Activated T-cell treated with anti-CD3 and anti-CD28 coated beads for 4 hours (primary cell): ENCODE results near the gene DEAF1.
A peak's percentile ranks its signal among the peaks of the same experiment; 100 is the strongest.
"Not testable (repeated sequence)": the region's sequence is repeated elsewhere in the genome, so short reads cannot be mapped to it uniquely, and the experiment has no call there.

Source experiments
- DNase-seq: peaks from one replicate; pipeline ENCODE4 v3.0.0-alpha.2; 2020

DEAF1 gene

GRCh38 chr11:678297-678696, 16.7 kb downstream of the DEAF1 start:
- no peak for DNase-seq

DNA sequence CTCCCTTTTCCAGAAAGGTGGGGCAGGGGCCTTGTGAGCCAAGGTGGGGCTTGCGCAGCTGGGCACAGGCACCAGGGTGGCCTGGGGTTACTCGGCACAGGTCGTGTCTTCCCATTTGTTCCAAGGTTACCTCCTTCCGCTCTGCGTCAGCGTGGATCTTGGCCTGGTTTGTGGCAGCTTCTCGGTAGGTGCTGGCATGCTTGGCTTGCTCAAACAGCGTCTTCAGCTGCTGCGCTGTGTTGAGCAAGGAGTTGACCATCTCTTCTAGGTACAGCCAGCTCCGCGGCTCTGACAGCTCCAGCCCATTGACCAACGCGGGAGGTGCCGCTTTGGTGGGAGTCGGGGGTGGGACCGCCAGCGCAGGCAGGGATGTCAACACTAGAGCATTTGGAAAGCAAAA, 20.6 kb downstream of the DEAF1 start:
- DNase-seq, result no peak

GRCh38 chr11:673866-674265, 21.2 kb downstream of the DEAF1 start:
- no peak for DNase-seq

DNA sequence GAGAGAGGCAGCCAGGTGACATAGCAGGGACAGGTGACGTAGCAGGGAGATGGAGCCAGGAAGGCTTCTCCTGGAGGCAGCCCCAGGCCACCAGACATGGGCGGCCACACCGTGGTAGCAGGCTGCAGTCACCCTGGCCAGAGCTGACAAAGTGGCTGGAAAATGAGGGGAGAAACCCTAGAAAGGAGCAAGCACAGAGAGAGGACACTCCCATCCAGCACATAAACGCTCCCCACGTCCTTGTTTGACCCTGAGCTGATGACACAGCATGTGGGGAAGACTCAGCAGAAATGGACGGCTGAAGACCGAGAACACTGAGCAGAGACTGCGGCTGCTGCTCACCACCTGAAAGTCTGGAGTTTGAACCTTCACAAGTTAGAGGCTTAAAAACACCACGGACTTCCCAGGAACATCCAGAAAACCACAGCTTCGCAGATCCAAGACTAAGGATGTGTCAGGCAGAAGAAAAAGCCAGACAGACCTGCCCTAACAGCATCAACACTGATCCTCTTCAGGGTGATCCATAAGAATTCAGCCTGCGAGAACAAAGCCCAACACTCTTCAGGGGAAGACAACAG, 29.2 kb downstream of the DEAF1 start:
- DNase-seq, result no peak

GRCh38 chr11:665062-665703, 29.8 kb downstream of the DEAF1 start:
- no peak for DNase-seq

DNA sequence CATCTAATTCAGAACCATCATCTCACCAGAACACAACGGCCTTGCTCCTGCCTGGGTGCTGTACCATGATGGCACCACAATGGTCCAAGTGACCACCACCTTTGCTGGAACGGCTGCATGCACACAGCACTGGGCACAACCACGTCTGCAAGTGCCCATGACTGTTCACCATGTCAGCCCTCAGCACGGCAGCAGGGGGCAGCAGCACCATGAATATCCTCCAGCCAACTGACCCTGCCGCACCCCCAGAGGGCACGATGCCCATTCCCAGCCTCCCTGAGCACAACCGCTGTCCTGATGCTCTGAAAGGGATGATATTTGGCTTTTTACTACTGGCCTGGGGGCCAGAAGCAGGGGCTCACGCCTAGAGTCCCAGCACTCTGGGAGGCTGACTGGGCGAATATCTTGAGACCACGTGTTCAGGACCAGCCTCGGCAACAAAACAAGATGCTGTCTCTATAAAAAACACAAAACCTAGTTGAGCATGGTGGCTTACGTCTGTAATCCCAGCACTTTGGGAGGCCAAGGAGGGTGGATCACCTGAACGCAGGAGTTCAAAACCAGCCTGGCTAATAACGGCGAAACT, 32.2 kb downstream of the DEAF1 start:
- DNase-seq, result peak; percentile 14

DNA sequence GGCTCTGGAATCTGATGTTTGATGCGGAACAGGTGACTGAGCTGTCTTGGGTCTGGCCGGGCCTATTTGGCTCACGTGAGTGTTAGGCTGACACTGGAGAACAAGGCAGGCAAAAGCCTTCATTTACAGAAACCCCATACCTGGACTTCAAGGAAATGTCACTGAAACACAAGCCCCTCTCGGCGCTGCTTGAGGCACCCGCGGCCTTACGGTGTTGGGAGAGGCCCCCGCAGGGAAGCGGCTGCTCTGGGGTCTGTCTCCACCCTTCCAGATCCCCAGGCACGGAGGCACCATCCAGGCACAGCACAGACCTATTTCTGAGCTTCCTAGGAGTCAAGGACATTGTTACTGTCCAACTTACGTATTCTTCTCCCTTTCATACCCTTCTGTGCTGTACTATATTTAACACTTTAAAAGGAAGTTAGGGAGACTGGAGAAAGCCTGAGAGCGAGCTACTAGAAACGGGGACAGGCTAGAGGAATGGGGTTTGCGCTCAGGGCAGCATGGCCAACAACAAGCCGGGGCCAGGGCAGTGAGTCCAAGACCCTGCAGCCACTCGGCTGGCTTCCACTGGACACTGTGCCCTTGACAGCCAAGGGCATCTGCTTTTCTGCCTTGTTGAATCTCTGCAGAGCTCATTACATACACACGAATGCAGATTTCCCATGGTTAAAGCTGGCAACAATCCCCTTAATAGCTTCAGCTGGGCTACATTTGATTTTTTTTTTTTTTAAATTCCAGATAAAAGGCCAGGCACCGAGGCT, 34.2 kb downstream of the DEAF1 start:
- no peak for DNase-seq

GRCh38 chr11:660281-660680, 34.7 kb downstream of the DEAF1 start:
- DNase-seq, result no peak

- no peak for DNase-seq
Observed at GRCh38 chr11:659532-660085, 35.4 kb downstream of the DEAF1 start.

GRCh38 chr11:657691-658126, 37.3 kb downstream of the DEAF1 start:
- DNase-seq, result no peak

GRCh38 chr11:656866-657265, 38.2 kb downstream of the DEAF1 start:
- DNase-seq, result no peak

GRCh38 chr11:656426-656825, 38.6 kb downstream of the DEAF1 start:
- no peak for DNase-seq

DNA sequence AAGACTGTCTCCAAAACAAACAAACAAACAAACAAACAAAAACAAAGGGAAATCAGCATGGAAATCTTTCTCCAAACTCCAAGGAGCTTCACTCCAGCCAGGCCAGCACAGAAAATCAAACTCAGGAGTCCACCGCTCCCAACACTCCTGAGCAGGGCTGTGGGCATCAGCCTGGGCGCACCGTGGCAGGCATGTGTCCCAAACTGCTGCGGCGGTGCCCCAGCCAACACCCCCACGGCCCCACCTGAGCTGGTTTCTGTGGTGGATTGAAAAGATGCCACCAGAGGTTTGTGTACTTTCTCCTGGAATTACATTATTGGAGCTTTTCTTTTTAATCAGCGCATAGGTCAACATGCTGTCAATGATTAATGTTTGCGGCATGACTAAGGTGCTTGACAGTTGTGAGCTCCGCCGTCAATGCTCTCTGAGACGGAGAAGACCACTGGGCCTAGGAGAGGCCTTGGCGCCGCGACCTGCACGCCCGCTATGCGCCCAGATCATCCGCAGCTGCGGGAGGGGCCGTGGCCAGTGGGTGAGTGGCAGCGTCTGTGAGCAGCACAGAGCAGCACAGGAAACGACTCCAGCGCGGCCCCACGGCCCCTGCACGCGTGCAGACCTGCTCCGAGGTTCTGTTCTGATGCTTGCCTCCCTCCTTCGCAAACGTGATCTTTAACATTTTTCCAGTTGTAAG, 39.8 kb downstream of the DEAF1 start:
- DNase-seq, result no peak

DNA sequence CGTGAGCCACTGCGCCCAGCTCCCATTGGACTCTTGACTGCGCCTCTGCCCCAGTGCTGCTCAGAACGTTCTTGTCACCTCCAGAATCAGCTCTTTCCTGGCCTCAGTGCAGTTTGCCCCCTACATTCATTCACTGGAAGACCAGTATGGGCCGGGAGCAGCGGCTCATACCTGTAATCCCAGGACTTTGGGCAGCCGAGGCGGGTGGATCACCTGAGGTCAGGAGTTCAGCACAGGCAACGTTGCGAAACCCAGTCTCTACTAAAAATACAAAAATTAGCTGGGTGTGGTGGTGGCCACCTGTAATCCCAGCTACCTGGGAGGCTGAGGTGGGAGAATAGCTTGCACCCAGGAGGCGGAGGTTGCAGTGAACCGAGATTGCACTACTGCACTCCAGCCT, 40.6 kb downstream of the DEAF1 start:
- not testable (repeated sequence) for DNase-seq

GRCh38 chr11:653837-654236, 41.2 kb downstream of the DEAF1 start:
- no peak for DNase-seq

GRCh38 chr11:653136-653535, 41.9 kb downstream of the DEAF1 start:
- DNase-seq, result not testable (repeated sequence)

GRCh38 chr11:650482-650881, 44.5 kb downstream of the DEAF1 start:
- DNase-seq, result no peak

GRCh38 chr11:647672-648158, 47.3 kb downstream of the DEAF1 start:
- not testable (repeated sequence) for DNase-seq

GRCh38 chr11:646214-646613, 48.8 kb downstream of the DEAF1 start:
- no peak for DNase-seq

DNA sequence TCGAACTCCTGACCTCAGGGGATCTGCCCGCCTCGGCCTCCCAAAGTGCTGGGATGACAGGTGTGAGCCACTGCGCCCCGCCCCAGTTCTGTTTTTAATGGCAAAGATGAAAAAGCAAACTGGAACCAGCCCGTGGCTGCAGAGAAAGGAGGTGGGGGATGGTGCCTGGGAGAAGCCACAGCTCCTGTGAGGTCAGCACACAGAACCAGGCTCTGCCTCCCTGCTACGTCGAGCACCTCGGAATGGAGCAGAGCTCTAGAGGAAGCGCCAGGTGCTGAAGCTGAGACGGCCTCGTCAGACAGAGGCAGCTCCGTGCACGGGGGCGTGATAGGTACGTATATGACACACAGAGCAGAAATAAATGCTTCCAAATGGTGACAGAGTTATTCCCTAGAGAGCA, 49.5 kb downstream of the DEAF1 start:
- no peak for DNase-seq

DNA sequence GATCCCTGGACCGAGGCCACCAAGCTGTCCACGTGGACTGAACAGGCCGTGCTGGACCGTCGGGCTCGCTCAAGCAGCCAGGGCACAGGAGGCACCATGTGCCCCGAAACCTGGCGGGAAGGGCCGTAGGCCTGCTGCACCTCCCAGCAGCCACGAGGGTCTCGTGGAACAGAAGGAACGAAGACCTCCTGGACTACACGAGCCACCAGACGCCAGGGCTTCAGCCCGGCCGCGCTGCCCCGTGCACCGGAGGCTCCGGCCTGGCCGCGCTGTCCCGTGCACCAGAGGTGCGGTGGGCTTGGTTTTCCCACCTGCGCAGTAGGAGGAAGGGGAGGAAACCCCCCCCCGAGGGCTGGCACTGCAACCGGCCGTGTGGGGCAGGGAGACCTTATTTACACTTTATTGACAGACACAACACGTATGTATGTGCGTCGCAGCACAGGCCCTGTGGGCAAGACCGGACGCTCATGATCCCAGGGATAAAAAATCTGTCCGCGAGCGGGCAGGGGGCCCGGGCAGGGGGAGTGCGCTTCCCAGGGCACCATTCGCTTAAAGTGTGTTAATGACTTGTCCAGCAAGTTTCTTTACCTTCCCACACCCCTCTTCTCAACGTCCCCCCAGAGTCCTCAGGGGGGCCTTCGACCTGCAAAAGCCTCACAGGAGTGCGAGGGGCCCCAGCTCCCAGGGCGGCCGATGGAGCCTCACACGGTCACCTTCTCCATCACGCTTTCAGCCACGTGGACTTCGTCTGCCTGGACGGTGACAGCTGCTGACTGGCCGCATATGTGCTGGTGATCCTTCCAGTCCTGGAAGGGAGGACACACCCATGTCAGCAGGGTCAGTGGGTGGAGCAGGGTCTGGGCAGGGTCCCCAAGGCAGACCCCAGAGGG, 50.9 kb downstream of the DEAF1 start:
- DNase-seq, result no peak

- no peak for DNase-seq
Observed at GRCh38 chr11:643366-643765, 51.7 kb downstream of the DEAF1 start.
